GM12873 (cell line): Measurements from ENCODE around the gene BPIFB2.

Source experiments
- CTCF ChIP-seq: IDR thresholded peaks from 2 replicates; pipeline ENCODE4 v1.5.1; 2012; ENCODE audit warnings: low read depth, mild to moderate bottlenecking, moderate library complexity, low read length, control low read depth; ENCODE audit not compliant: insufficient read depth; ENCODE audit errors: missing control alignments

The BPIFB2 gene

GRCh38 chr20:33009214-33010132, 2.0 kb downstream of the BPIFB2 start:
- TF ChIP-seq CTCF, result no peak

GRCh38 chr20:33010133-33010504, 2.6 kb downstream of the BPIFB2 start:
- no peak for TF ChIP-seq CTCF

- TF ChIP-seq CTCF, result no peak
These were observed 3.4 kb downstream of the BPIFB2 start for GRCh38 chr20:33010674-33011449.

GRCh38 chr20:33012327-33013189, 5.1 kb downstream of the BPIFB2 start:
- TF ChIP-seq CTCF, result no peak

DNA sequence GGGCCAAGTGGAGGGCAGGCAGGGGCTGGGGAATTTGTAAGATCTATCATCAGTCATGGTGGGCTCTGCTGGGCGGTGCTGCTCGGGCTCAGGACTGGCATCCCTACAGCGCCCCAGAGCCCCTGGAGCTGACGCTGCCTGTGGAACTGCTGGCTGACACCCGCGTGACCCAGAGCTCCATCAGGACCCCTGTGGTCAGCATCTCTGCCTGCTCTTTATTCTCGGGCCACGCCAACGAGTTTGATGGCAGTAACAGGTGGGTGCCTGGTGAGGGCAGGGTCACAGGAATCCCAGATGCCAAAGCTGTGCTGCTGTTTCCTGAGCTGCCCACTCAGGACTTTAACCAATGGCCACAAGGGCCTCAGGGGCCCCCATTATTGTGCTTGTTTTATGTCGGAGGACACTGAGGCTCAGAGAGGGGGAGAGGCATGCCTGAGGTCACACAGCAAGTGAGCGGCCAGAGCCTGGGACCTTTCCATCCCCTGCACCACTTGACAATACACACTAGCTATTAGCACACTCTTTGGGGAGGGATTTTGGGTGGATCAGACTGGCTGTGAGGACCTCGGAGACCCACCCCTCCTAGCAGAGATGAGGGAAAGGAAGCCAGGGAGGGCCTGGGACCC, 6.3 kb downstream of the BPIFB2 start:
- no peak for TF ChIP-seq CTCF

DNA sequence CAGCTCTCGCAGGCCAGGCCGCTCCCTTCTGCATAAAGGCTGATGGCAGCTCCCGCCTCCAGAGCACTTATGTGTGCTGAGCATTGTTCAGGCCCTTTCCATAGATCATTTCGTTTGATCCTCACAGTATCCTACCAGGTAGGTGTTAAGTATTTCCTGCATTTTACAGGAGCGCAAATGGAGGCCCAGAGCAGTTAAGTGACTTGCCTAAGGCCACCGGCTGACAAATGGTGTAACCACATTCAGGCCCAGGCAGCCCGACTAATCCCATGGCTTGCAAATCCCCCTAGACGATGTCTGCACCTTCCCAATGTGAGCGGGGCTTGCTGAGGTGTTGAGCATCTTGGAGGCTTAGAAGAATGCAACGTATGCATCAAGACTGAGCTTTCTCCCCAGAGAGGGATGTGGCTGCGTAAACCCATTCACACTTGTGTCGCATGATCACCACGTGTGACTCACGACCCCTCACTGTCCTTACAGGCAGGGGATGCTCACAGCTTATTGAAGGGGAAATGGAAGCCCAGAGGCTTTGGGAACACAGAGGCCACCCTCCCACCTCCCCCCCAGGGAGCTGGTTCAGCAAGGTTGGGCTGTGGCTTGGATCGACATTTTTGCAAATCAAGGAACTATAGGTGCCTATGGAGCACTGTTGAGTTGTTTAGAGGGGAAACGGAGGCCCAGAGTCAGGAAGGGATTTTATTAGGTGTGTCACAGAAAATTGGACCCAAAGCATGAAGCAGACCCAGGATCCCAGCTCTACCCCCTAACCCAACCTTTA, 7.0 kb downstream of the BPIFB2 start:
- no peak for TF ChIP-seq CTCF
